H1 (cell line): ENCODE results near the gene ARHGAP6. TPM values are rescaled to one million over a fixed set of nuclear protein-coding genes. Genes with fewer than 3 reads are reported as not detected.

Experiments
- CTCF ChIA-PET: fragments of 300-600 bp; sonication (Branson Sonifier 250); formaldehyde crosslinking; loops from one replicate; lab custom pipeline; 2021; ENCODE audit not compliant: partially characterized antibody; lab: Charles Lee
- POLR2A ChIA-PET: fragments of 300-600 bp; sonication (Branson Sonifier 250); formaldehyde crosslinking; loops from one replicate; lab custom pipeline; 2021; ENCODE audit warnings: inconsistent platforms; ENCODE audit not compliant: partially characterized antibody; lab: Charles Lee
- DNase-seq, 2 experiments: peaks; one replicate each; pipeline versions ENCODE4 v3.0.0 to v3.0.0-alpha.2; 2010 to 2022; ENCODE audit warnings: low spot score in 2 of 2, low read depth in 1 of 2, mixed read lengths in 1 of 2
- FAIRE-seq: peaks from 2 replicates; lab custom pipeline; 2011; peaks lifted over from hg19 to GRCh38; lab: Jason Lieb, UNC
- H2AFZ ChIP-seq: 2 replicates; pipeline ENCODE4 v1.8.1; 2012; ENCODE audit warnings: low read length, inconsistent platforms
- H2AK5ac ChIP-seq: 2 replicates; pipeline ENCODE4 v1.6.1; 2013; ENCODE audit warnings: low read depth, low read length
- H2BK120ac ChIP-seq: replicated peaks from 2 replicates; pipeline ENCODE3; 2013; ENCODE audit warnings: low read depth, low read length, inconsistent platforms
- H2BK12ac ChIP-seq: 2 replicates; pipeline ENCODE4 v1.6.1; 2013; ENCODE audit warnings: low read depth, low read length
- H2BK15ac ChIP-seq: 2 replicates; pipeline ENCODE4 v1.6.1; 2013; ENCODE audit warnings: low read length
- H2BK20ac ChIP-seq: 2 replicates; pipeline ENCODE4 v1.6.1; 2013; ENCODE audit warnings: low read length
- H2BK5ac ChIP-seq: 2 replicates; pipeline ENCODE4 v1.6.1; 2013; ENCODE audit warnings: low read depth, low read length
- H3K14ac ChIP-seq: 2 replicates; pipeline ENCODE4 v1.6.1; 2013; ENCODE audit warnings: inconsistent platforms; ENCODE audit not compliant: insufficient read length
- H3K18ac ChIP-seq: 2 replicates; pipeline ENCODE4 v1.6.1; 2013; ENCODE audit warnings: low read length; ENCODE audit errors: extremely low read depth
- H3K23ac ChIP-seq: 2 replicates; pipeline ENCODE4 v1.6.1; 2013; ENCODE audit warnings: inconsistent platforms; ENCODE audit not compliant: insufficient read length
- H3K23me2 ChIP-seq: 2 replicates; pipeline ENCODE4 v1.6.1; 2013; ENCODE audit warnings: low read depth, low read length
- H3K27ac ChIP-seq: 2 replicates; pipeline ENCODE4 v1.6.1; 2011; ENCODE audit warnings: low read depth, low read length, inconsistent platforms
- H3K27me3 ChIP-seq, 4 experiments: replicated peaks in 1 of 4; 1 replicate in 1 of 4; 2 replicates in 3 of 4; pipeline versions ENCODE4 v1.6.1 to v1.8.1; 2011 to 2013; ENCODE audit warnings: low read length in 3 of 4, mild to moderate bottlenecking in 3 of 4, inconsistent platforms in 2 of 4, mixed read lengths in 2 of 4, moderate library complexity in 1 of 4; ENCODE audit not compliant: control insufficient read depth in 3 of 4, insufficient read depth in 3 of 4; ENCODE audit errors: extremely low read depth in 1 of 4
- H3K36me3 ChIP-seq, 4 experiments: 2 replicates each; pipeline versions ENCODE4 v1.6.1 to v1.8.1; 2011 to 2013; ENCODE audit warnings: mild to moderate bottlenecking in 4 of 4, low read length in 3 of 4, moderate library complexity in 2 of 4, control low read depth in 1 of 4, inconsistent platforms in 1 of 4; ENCODE audit not compliant: insufficient read depth in 4 of 4, control insufficient read depth in 2 of 4
- H3K4ac ChIP-seq: replicated peaks from 2 replicates; pipeline ENCODE3; 2013; ENCODE audit warnings: low read length, low read depth, mixed read lengths, inconsistent platforms; ENCODE audit not compliant: insufficient read length
- H3K4me1 ChIP-seq, 4 experiments: replicated peaks in 1 of 4; 1 replicate in 1 of 4; 2 replicates in 3 of 4; pipeline versions ENCODE4 v1.6.1 to v1.8.1; 2011 to 2013; ENCODE audit warnings: low read length in 3 of 4, inconsistent platforms in 2 of 4, mixed read lengths in 1 of 4; ENCODE audit not compliant: insufficient read depth in 4 of 4, control insufficient read depth in 3 of 4
- H3K4me2 ChIP-seq, 2 experiments: 2 replicates each; pipeline versions ENCODE4 v1.6.1 to v1.8.1; 2011 to 2013; ENCODE audit warnings: low read depth in 2 of 2, low read length in 2 of 2, control low read depth in 1 of 2, inconsistent platforms in 1 of 2, mild to moderate bottlenecking in 1 of 2; ENCODE audit not compliant: insufficient read depth in 1 of 2
- H3K4me3 ChIP-seq, 4 experiments: fragments of 200-600, 300-600 bp in 1 of 4; sonication (generic), shearing (Covaris generic), sonication (Bioruptor Twin) in 1 of 4; 2 replicates each; pipeline versions ENCODE4 v1.5.1 to v1.8.1; 2011 to 2016; ENCODE audit warnings: low read length in 4 of 4, low read depth in 3 of 4, control low read depth in 2 of 4, inconsistent platforms in 2 of 4, mild to moderate bottlenecking in 2 of 4, mixed read lengths in 1 of 4, moderate library complexity in 1 of 4; ENCODE audit not compliant: insufficient read depth in 2 of 4; ENCODE audit errors: extremely low read depth in 1 of 4
- H3K56ac ChIP-seq: replicated peaks from 2 replicates; pipeline ENCODE3; 2013; ENCODE audit warnings: low read depth, mild to moderate bottlenecking, mixed read lengths, low read length, inconsistent platforms; ENCODE audit not compliant: insufficient read length
- H3K79me1 ChIP-seq: 2 replicates; pipeline ENCODE4 v1.6.1; 2013; ENCODE audit warnings: low read depth, low read length, control low read depth
- H3K79me2 ChIP-seq, 2 experiments: 2 replicates each; pipeline versions ENCODE4 v1.6.1 to v1.8.1; 2012 to 2013; ENCODE audit warnings: low read length in 2 of 2, mild to moderate bottlenecking in 2 of 2, inconsistent platforms in 1 of 2; ENCODE audit not compliant: insufficient read depth in 2 of 2, control insufficient read depth in 1 of 2
- H3K9ac ChIP-seq, 4 experiments: replicated peaks in 1 of 4; 1 replicate in 1 of 4; 2 replicates in 3 of 4; pipeline versions ENCODE4 v1.6.1 to v1.8.1; 2011 to 2013; ENCODE audit warnings: low read depth in 3 of 4, low read length in 3 of 4, control low read depth in 2 of 4, mild to moderate bottlenecking in 2 of 4, moderate library complexity in 2 of 4, inconsistent platforms in 1 of 4; ENCODE audit errors: extremely low read depth in 1 of 4
- H3K9me3 ChIP-seq, 2 experiments: 2 replicates each; pipeline versions ENCODE4 v1.6.1 to v1.8.1; 2012 to 2013; ENCODE audit warnings: mild to moderate bottlenecking in 2 of 2, moderate library complexity in 2 of 2, control low read depth in 1 of 2, inconsistent platforms in 1 of 2, low read depth in 1 of 2, low read length in 1 of 2, mixed read lengths in 1 of 2; ENCODE audit not compliant: insufficient read depth in 2 of 2
- H4K20me1 ChIP-seq, 2 experiments: replicated peaks in 1 of 2; 2 replicates each; pipeline versions ENCODE3 to v1.8.1; 2011 to 2013; ENCODE audit warnings: inconsistent platforms in 2 of 2, low read length in 2 of 2, mild to moderate bottlenecking in 1 of 2; ENCODE audit not compliant: insufficient read depth in 2 of 2, control insufficient read depth in 1 of 2
- H4K5ac ChIP-seq: 2 replicates; pipeline ENCODE4 v1.6.1; 2013; ENCODE audit warnings: low read length, low read depth, mixed read lengths, inconsistent platforms; ENCODE audit not compliant: insufficient read length
- H4K8ac ChIP-seq: 2 replicates; pipeline ENCODE4 v1.8.0; 2013; ENCODE audit warnings: mild to moderate bottlenecking, moderate library complexity, low read length, inconsistent platforms; ENCODE audit not compliant: insufficient read depth; ENCODE audit errors: extremely low read depth
- H4K91ac ChIP-seq: replicated peaks from 2 replicates; pipeline ENCODE3; 2013; ENCODE audit warnings: low read length, mixed read lengths, inconsistent platforms; ENCODE audit not compliant: insufficient read length
- CBX8 ChIP-seq: fragments of 300-800, 300-1000 bp; sonication (generic); IDR thresholded peaks from 2 replicates; pipeline ENCODE4 v1.7.1; 2016; ENCODE audit warnings: low read depth, low read length, borderline replicate concordance
- GTF2F1 ChIP-seq: IDR thresholded peaks from 2 replicates; pipeline ENCODE4 v1.6.1; 2012; ENCODE audit warnings: low read depth, low read length, improper control_type of control experiment, borderline replicate concordance
- NANOG ChIP-seq: IDR thresholded peaks from 2 replicates; pipeline ENCODE4 v1.6.1; 2011; ENCODE audit warnings: low read length, low read depth, mild to moderate bottlenecking, inconsistent platforms; ENCODE audit not compliant: insufficient read depth, poor library complexity, severe bottlenecking
- PHF8 ChIP-seq: fragments of 200-600 bp; sonication (generic); conservative IDR thresholded peaks from 2 replicates; pipeline ENCODE4 v1.7.1; 2012; ENCODE audit warnings: low read depth, mild to moderate bottlenecking, inconsistent platforms, low read length, moderate library complexity
- POU5F1 ChIP-seq: IDR thresholded peaks from 2 replicates; pipeline ENCODE4 v1.6.1; 2011; ENCODE audit warnings: low read depth, mild to moderate bottlenecking, low read length, moderate library complexity
- SIN3A ChIP-seq, 2 experiments: IDR thresholded peaks in 1 of 2; conservative IDR thresholded peaks in 1 of 2; 2 replicates each; pipeline ENCODE4 v1.6.1; 2011 to 2012; ENCODE audit warnings: low read length in 2 of 2, improper control_type of control experiment in 1 of 2, low read depth in 1 of 2, mild to moderate bottlenecking in 1 of 2
- SP2 ChIP-seq: IDR thresholded peaks from 2 replicates; pipeline ENCODE4 v1.6.1; 2012; ENCODE audit warnings: mild to moderate bottlenecking, low read length, inconsistent platforms
- TAF7 ChIP-seq: optimal IDR thresholded peaks from 2 replicates; pipeline ENCODE3; 2011; ENCODE audit warnings: low read depth, mild to moderate bottlenecking, inconsistent platforms, low read length, moderate library complexity, borderline replicate concordance
- TBP ChIP-seq: IDR thresholded peaks from 2 replicates; pipeline ENCODE4 v1.6.1; 2011; ENCODE audit warnings: low read depth, low read length, improper control_type of control experiment
- WGBS, 2 experiments: shearing (Covaris generic) in 1 of 2; methylation state at CpG; one replicate each; pipeline versions ENCODE4 v1.1.6 to v1.1.7; 2013 to 2015; ENCODE audit warnings: low lambda C conversion rate in 2 of 2, mixed read lengths in 2 of 2, inconsistent platforms in 1 of 2, low coverage in 1 of 2, missing lambda C conversion rate in 1 of 2; ENCODE audit not compliant: insufficient replicate concordance in 2 of 2, insufficient coverage in 1 of 2, insufficient read length in 1 of 2; ENCODE audit errors: extremely low coverage in 1 of 2, missing lambda C conversion rate in 1 of 2; 5-methylcytosine and 5-hydroxymethylcytosine counted together
- polyA plus RNA-seq, 7 experiments: library from polyadenylated mRNA; depleted of rRNA in 3 of 7; stranded (reverse) in 5 of 7; unstranded in 2 of 7; fragments of >200 nt in 5 of 7; fragments of 200-250 nt in 2 of 7; gene quantifications; 1 replicate in 5 of 7; 2 replicates in 1 of 7; 4 replicates in 1 of 7; pipeline versions ENCODE4 v1.2.1 to v1.2.3, GENCODE V29; 2011 to 2013; ENCODE audit warnings: missing spikeins in 2 of 7, mixed read lengths in 2 of 7
- total RNA-seq: library from RNA; stranded (reverse); fragmentation: NEBNext Ultra II Directional; extraction: Animal tissue kit (Norgen Biotek cat#: 25700); gene quantifications from 2 replicates; pipeline ENCODE4 v1.2.1, GENCODE V29; 2021

ARHGAP6 gene
- total and polyA plus RNA-seq, 2 of the 8 experiments (the other 6 are each of a cell fraction or from before 2014, with no cell fraction given), result 0.35 to 0.82 TPM

DNA sequence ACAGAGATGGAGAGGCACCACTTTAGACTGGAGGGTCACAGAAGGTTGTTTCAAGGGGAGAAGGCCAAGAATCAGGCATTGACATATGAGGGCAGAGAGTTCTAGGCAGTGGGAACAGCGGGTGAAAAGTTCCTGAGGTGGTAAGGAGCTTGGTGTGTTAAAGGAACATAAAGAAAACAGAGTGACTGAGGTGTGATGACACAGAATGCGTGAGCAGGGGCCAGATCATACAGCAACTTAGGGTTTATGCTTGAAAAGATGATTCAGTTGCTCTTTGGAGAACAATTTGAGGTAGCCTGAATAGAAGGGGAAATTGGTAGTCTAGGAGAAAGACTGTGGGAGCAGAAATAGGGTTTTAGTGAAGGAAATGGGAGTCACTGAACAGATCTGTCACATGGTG lies 193.3 kb downstream of the ARHGAP6 start:
- 89% methylated on average over 2 of the region's 2 CpGs; no CpG with 5 or more reads in 1 of the 2 experiments for WGBS, 2 experiments
- Histone ChIP-seq H3K4me3 (no peak overlapping the region), H3K56ac (no peak overlapping the region), H3K14ac (no peak overlapping the region), H3K27ac (no peak overlapping the region), H3K9me3 (no peaks in the 10 kb centered on the region), H3K23ac (no peak overlapping the region), H4K20me1 (no peaks in the 10 kb centered on the region), H2BK120ac (no peak overlapping the region), H3K79me1 (no peaks in the 10 kb centered on the region), H2BK12ac (no peak overlapping the region), H3K4me1 (no peaks in the 10 kb centered on the region), H2AK5ac (no peak overlapping the region), H4K91ac (no peak overlapping the region), H3K36me3 (no peaks in the 10 kb centered on the region), H3K9ac (no peak overlapping the region), H3K27me3 (no peaks in the 10 kb centered on the region), H2BK5ac (no peak overlapping the region), H2BK15ac (no peak overlapping the region), H3K23me2 (no peaks in the 10 kb centered on the region), H3K4ac (no peak overlapping the region), H2BK20ac (no peak overlapping the region), H4K5ac (no peak overlapping the region), H4K8ac (no peak overlapping the region), H2AFZ (no peak overlapping the region), H3K4me2 (no peak overlapping the region), H3K18ac (no peak overlapping the region), H3K79me2 (no peaks in the 10 kb centered on the region)
- POLR2A ChIA-PET, result no interaction called here
- CTCF ChIA-PET, result interaction anchor here (2.2 kb wide), 1 partner anchor 11 kb away, joined by 6 read pairs; no protein-coding TSS in a partner anchor
- TF ChIP-seq SIN3A (conservative IDR thresholded peaks at IDR 0.05 in 1 of 2, IDR thresholded peaks at IDR 0.05 in 1 of 2; ENCODE audit: low read depth in 1 of 2, low read length in 2 of 2) (no peak), PHF8 (no peak), CBX8 (no peak), POU5F1 (no peak), TBP (no peak), NANOG (no peak), TAF7 (no peak), SP2 (no peak), GTF2F1 (no peak)
- FAIRE-seq (no peak), DNase-seq (no peak)
